Activated CD4-positive, alpha-beta T cell treated with anti-CD3 and anti-CD28 coated beads, Interleukin-2, amount 50 U/mL, for 1 hour (primary cell): ENCODE results near the gene DACH1.
"Not testable (repeated sequence)": the region's sequence is repeated elsewhere in the genome, so short reads cannot be mapped to it uniquely, and the experiment has no call there.

Experiments
- DNase-seq: peaks from one replicate; pipeline ENCODE4 v3.0.0-alpha.2; 2020

Gene DACH1

GRCh38 chr13:71865874-71866334, 1.1 kb downstream of the DACH1 start:
- DNase-seq = no peak

GRCh38 chr13:71864986-71865873, 1.8 kb downstream of the DACH1 start:
- DNase-seq = no peak

DNA sequence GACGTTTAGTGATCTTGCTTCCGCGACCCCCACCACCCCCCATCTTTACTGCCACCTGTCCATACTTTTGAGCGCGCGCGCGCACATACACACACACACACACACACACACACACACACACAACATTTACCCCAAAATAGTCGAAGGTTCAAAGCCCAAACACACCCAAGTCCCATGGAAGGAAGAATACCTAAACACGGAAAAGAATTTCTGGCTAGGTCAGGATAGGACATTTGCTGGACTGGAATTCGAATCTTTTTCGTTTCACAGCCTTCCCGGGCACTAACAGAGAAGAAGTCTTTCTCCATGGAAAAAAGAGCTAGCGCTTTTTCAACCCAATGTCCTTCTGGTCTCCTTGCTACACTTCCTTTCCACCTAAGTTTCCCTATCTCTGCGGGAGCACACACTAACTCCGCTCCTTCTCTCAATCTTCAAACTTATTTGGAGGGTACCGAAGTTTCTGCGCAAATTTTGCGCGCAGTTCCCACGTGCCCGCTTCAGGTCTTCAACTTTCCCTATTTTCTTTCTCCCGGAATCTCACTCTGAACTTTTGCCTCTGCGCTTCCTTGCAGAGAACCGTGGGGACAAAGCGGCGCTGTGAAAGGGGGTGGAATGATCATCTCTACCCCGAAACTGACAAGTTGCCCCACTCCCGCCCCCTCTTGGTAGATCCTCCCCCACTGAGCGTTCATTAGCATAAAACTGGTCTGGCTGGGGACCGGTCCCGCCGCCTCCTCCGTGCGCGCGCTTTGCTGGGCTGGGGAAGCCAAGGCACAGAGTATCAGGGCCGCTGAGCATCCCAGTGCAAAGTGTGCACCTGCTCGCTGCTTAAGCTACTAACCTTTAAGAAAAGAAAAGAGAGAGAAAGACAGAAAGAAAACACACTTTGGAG, 2.7 kb downstream of the DACH1 start:
- DNase-seq = no peak

DNA sequence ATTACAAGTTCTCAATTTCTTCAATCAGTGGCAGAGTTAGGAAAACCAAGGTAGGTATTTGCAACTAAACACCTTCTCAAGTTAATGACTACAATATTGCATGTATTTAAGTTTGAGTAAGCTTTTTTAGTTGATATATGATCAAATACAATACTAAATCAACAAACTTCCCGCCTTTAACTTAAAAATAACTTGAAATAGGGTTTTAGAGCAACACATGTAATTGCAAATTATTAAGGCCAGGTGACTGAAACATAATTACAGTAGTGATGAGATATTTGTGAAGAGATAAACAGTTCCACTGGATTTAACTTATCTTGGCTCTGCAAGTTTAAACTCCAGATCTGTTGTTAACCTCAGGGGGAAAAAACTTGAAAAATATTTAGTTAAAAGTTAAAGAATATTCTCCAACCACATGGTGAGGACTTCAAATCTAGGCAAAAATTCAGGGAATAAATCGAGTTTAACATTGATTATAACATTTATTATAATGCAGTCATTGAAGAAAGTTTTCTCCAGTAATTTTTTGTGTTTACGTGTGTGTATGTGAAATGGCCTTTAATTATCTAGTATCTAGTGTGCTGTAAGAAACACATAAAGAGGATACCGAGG, 3.6 kb downstream of the DACH1 start:
- no peak for DNase-seq

DNA sequence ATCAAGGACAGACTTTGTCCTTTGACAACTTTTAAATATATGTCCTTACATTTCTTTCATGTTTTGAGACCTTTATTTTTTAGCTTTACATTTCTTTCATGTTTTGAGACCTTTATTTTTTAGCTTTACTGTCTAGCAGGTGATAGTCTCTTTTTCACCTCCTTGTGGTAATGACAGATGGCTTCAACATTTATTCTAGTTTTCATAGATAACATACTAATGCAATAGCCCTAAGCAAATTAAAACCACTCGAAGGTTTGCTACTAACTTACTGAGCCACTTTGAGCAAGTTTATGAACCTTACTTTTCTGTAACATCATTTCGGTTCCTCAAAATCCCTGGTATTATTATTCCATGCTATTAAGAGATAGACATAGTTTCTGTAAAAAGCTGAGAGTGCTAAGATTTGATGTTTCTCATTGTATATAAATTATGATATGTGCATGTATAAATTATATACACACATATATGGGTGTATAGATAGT, 4.5 kb downstream of the DACH1 start:
- DNase-seq = no peak

- DNase-seq = no peak
Observed at GRCh38 chr13:71861769-71862458, 5.1 kb downstream of the DACH1 start.

DNA sequence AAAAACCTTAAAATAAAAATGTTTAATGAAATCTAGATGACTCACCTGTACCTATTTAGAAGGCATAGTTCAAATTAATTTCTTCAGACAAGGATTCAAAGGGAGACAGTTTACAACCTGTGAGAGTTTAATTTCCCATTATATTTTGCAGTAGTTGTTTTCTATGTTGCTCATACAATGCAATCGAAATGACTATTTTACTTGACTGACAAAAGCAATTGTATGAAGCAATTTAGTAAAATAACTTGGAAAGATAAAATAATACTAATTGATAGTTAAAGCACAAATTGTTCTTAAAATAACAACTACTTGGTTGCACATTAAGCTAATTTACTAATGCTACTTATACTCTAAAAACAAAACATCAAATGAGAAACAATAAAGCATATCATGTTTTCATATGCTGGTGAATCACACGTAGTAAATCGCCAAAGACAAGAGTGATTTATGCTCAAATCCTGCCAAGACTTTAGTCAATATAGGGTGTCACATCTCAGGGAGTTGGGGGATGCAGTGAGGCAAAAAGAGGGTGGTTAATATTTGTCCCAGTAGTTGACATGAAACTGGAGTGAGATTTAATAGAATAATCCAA, 6.4 kb downstream of the DACH1 start:
- no peak for DNase-seq

GRCh38 chr13:71858647-71859046, 8.4 kb downstream of the DACH1 start:
- DNase-seq = no peak

DNA sequence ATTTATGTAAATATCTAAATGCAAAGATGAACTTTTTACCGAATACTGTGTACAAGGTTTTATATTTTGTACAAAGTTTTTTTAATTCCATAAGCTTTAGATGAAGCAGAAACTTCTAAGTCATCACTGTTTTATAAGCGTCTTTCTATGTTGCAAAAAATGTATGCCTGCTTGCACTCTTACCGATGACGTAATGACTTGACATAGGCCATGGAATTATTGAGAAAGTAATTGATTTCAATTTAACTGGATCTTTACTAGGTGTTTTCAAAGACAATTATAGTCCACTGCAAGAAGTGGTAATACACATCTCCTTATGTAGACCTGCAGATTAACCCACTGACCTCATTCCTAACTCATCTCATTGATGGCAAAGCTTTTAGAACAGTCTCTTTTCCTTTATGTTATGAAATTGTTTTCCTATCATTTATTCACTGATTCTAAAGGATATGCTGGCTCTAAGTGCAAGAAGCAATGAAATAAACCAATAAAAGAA, 10.4 kb downstream of the DACH1 start:
- DNase-seq = no peak

DNA sequence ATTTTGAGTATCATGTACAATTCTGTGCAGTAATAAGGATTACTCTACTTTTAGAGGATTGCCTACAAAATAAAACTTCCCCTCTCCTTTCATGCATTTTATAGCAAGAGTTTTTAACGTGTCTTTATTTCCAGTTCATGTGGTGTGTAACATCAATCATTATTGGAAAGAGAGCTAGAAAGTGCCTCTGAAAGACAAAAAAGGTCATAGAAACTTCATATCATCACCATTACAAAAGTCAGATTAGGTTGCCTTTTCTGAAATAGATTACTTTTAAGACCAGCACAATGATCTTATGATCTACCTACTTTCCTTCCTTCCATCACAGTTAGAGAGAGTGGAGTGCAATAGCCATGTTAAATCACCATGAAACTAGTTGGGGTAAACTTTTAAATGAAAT, 12.6 kb downstream of the DACH1 start:
- DNase-seq = no peak

GRCh38 chr13:71853725-71854124, 13.3 kb downstream of the DACH1 start:
- no peak for DNase-seq

DNA sequence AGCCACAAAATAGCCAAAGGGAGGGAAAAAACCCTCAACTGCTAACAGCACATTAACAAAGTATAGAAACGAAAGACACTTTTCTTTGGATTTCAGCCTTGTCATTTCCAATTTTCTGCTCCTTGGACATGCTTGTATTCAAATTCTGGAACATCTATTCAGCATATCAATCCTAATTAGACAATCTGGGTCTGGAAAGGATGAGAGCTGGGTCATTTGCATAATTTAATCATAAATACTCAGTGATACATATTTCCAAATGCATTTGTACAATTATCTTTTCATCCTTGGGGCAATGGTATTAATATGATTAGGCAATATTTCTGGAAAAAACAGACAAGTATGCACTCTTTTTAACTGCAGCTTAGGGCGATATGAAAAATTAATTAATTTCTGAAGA, 14.3 kb downstream of the DACH1 start:
- no peak for DNase-seq

GRCh38 chr13:71851498-71852409, 15.2 kb downstream of the DACH1 start:
- DNase-seq = no peak

- DNase-seq = no peak
Observed at GRCh38 chr13:71842003-71842402, 25.0 kb downstream of the DACH1 start.

DNA sequence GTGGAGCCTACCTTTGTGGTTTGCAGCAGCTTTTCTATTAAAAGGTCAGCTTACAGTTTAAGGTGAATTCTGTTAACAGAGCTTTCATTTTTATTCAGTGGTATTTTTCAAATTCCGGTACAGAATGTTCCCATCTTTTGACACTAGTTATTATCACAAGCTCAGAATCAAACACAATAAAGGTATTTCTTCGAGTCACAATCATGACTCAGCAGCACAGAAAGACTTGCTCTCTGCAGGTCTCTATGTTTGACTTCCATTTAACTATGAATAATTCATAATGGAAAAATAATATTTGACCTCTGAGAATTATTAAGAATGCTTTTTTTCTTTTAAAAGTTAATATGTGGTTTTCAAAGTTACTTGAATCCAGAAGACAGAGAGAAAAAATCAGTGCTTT, 28.2 kb downstream of the DACH1 start:
- DNase-seq = no peak

- DNase-seq = not testable (repeated sequence)
Observed at GRCh38 chr13:71837582-71837981, 29.4 kb downstream of the DACH1 start.

- no peak for DNase-seq
Observed at GRCh38 chr13:71831716-71832115, 35.3 kb downstream of the DACH1 start.

DNA sequence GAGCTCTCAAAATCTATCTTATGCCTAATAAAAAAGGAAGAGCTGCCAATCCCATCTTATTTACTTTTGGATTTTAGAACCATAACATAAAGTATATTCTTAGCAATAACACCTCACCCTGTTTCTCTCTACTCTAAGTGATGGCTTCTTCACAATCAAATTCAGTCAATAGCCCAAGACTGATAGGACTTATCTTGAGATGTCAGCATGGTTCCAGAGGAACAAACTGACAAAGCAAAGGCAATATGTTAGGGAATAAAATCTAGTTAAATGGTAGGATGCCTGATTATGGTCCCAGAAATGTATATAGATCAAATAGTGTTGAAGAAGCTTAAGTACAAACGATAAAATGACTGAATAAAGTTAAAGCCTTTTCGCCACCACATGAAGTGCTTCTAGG, 36.3 kb downstream of the DACH1 start:
- DNase-seq = no peak

GRCh38 chr13:71830323-71830722, 36.7 kb downstream of the DACH1 start:
- DNase-seq = no peak

- no peak for DNase-seq
Observed at GRCh38 chr13:71829547-71829946, 37.5 kb downstream of the DACH1 start.

DNA sequence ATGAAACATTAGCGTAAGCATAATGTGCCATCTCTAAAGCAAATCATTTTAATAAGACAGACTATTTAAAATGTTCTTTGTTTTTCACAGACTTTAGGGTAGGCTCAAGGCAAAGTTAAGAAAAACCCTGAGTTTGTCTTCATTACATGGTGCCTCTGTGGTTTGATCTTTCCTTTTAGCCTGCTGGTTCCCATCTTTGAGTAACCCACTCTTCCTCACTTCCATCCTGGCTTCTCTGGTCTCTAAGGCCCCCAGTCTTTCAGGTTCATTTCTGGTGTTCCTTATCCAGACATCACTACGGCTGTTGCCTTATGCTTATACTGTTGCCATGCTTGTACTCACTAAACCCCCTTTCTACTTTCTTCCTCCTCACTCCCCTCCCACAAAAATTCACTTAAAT, 38.4 kb downstream of the DACH1 start:
- DNase-seq = no peak
